PC-9 (cell line): ENCODE results near the gene RCC2. TPM values are rescaled to one million over a fixed set of nuclear protein-coding genes. Genes with fewer than 3 reads are reported as not detected.

Experiments used
- BruUV-seq: library from RNA; stranded (reverse); fragments of 400-500 nt; replicated peaks from 2 replicates; lab custom pipeline; 2021; lab: Mats Ljungman, UMichigan
- CTCF ChIA-PET: fragments of 300-600 bp; sonication (Branson Sonifier 250); formaldehyde crosslinking; loops from one replicate; lab custom pipeline; 2022; ENCODE audit warnings: antibody characterized with exemption; lab: Charles Lee
- POLR2A ChIA-PET: fragments of 300-600 bp; sonication (Branson Sonifier 250); formaldehyde crosslinking; loops from one replicate; lab custom pipeline; 2022; ENCODE audit warnings: antibody characterized with exemption; ENCODE audit not compliant: unreplicated experiment; lab: Charles Lee
- DNase-seq, 2 experiments: peaks; one replicate each; pipeline versions ENCODE4 v3.0.0 to v3.0.0-alpha.2; 2015 to 2022; ENCODE audit warnings: mixed read lengths in 1 of 2
- H2AFZ ChIP-seq: fragments of 200-600 bp; sonication (generic); 2 replicates; pipeline ENCODE4 v1.8.1; 2017; ENCODE audit warnings: antibody characterized with exemption
- H3F3A ChIP-seq: fragments of 200-600 bp; sonication (generic); 2 replicates; pipeline ENCODE4 v1.8.1; 2017; ENCODE audit warnings: antibody characterized with exemption, mild to moderate bottlenecking, low read depth; ENCODE audit not compliant: insufficient read depth
- H3K27ac ChIP-seq: fragments of 200-600 bp; sonication (generic); 2 replicates; pipeline ENCODE4 v1.6.1; 2016; ENCODE audit warnings: mixed run types
- H3K27me3 ChIP-seq: fragments of 200-600 bp; sonication (generic); 2 replicates; pipeline ENCODE4 v1.6.1; 2016; ENCODE audit warnings: low read depth, mixed run types; ENCODE audit not compliant: insufficient read depth
- H3K36me3 ChIP-seq: fragments of 200-600 bp; sonication (generic); 2 replicates; pipeline ENCODE4 v1.6.1; 2016; ENCODE audit warnings: low read depth, mixed run types
- H3K4me1 ChIP-seq: fragments of 200-600 bp; sonication (generic); replicated peaks from 2 replicates; pipeline ENCODE4 v1.6.1; 2016; ENCODE audit warnings: mixed run types; ENCODE audit not compliant: insufficient read depth
- H3K4me2 ChIP-seq: fragments of 200-600 bp; sonication (generic); 2 replicates; pipeline ENCODE4 v1.6.1; 2017; ENCODE audit warnings: mixed run types
- H3K4me3 ChIP-seq: fragments of 200-600 bp; sonication (generic); 2 replicates; pipeline ENCODE4 v1.6.1; 2016; ENCODE audit warnings: mixed run types
- H3K79me2 ChIP-seq: fragments of 200-600 bp; sonication (generic); 2 replicates; pipeline ENCODE4 v1.6.1; 2017; ENCODE audit warnings: low read depth, mixed run types
- H3K9me2 ChIP-seq: fragments of 200-600 bp; sonication (generic); 2 replicates; pipeline ENCODE4 v1.8.1; 2017; ENCODE audit warnings: mild to moderate bottlenecking; ENCODE audit not compliant: insufficient read depth
- H3K9me3 ChIP-seq: fragments of 200-600 bp; sonication (generic); 2 replicates; pipeline ENCODE4 v1.8.1; 2016; ENCODE audit warnings: low read depth; ENCODE audit not compliant: insufficient read depth
- H4K20me1 ChIP-seq: fragments of 200-600 bp; sonication (generic); 2 replicates; pipeline ENCODE4 v1.8.1; 2017; ENCODE audit not compliant: insufficient read depth
- EZH2 ChIP-seq: fragments of 200-600 bp; sonication (generic); IDR thresholded peaks from 2 replicates; pipeline ENCODE4 v1.8.0; 2017; ENCODE audit warnings: antibody characterized with exemption, low read depth
- intact Hi-C: fragments of 100-400 bp; cut with micrococcal nuclease; formaldehyde crosslinking; loops from one replicate; pipeline ENCODE4 v1.10.0; 2022; ENCODE audit not compliant: unreplicated experiment
- total RNA-seq: library from RNA; stranded (reverse); gene quantifications from 2 replicates; pipeline ENCODE4 v1.2.3, GENCODE V29; 2021
- TF ChIP-seq, protein P1 (sequence below): fragments of 200-600 bp; sonication (generic); conservative IDR thresholded peaks from 2 replicates; pipeline ENCODE4 v1.6.1; 2017; ENCODE audit warnings: mixed run types, antibody characterized with exemption, mild to moderate bottlenecking, moderate library complexity

Gene RCC2
- total RNA-seq, 1 experiment from 2014 or later, result 170 TPM

DNA sequence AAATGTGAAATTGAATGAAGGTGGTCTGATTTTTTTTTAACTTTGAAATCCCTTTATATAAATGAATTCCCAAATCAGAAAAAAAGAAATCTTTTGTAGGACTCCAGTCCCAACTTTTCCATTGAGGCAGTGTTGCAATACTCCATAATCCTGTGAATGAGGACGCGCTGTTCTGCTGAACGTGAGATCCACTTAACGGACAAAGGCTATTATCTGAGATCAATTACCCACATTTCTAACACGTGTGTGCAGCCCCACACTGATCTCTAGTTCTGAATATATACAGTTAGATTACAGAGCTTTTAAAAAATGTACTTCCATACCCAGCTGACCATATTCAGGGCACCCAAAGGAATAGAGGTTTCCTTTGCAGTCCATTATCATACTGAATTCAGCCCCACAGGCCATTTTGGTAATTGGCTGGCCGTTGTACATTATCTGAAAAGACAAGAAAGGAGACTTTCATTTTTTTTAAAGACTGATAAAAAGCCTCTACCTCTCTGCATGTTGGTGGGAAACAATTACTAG lies 19.0 kb downstream of the RCC2 start:
- DNase-seq, result no peak
- Histone ChIP-seq H3K79me2 (no peaks in the 10 kb centered on the region), H3K4me3 (no peak overlapping the region), H3K27me3 (no peaks in the 10 kb centered on the region), H3K4me2 (no peak overlapping the region), H3K4me1 (no peaks in the 10 kb centered on the region), H3K9me2 (no peaks in the 10 kb centered on the region), H4K20me1 (peaks cover 13% of the 10 kb centered on the region), H3K27ac (no peak overlapping the region), H3K36me3 (peaks cover 10% of the 10 kb centered on the region), H3F3A (0 out of 2 replicates have a peak, but pooled peaks cover 10% of the 10 kb centered on the region), H2AFZ (no peak overlapping the region), H3K9me3 (no peaks in the 10 kb centered on the region)
- BruUV-seq, result no TSS peak
- CTCF ChIA-PET, result interaction anchor here (0.5 kb wide), 1 partner anchor 412 kb away, joined by 4 read pairs; no protein-coding TSS in a partner anchor
- TF ChIP-seq EZH2, result no peak
- TF ChIP-seq, protein P1, sequence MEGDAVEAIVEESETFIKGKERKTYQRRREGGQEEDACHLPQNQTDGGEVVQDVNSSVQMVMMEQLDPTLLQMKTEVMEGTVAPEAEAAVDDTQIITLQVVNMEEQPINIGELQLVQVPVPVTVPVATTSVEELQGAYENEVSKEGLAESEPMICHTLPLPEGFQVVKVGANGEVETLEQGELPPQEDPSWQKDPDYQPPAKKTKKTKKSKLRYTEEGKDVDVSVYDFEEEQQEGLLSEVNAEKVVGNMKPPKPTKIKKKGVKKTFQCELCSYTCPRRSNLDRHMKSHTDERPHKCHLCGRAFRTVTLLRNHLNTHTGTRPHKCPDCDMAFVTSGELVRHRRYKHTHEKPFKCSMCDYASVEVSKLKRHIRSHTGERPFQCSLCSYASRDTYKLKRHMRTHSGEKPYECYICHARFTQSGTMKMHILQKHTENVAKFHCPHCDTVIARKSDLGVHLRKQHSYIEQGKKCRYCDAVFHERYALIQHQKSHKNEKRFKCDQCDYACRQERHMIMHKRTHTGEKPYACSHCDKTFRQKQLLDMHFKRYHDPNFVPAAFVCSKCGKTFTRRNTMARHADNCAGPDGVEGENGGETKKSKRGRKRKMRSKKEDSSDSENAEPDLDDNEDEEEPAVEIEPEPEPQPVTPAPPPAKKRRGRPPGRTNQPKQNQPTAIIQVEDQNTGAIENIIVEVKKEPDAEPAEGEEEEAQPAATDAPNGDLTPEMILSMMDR, result no peak
- POLR2A ChIA-PET, result no interaction called here
- intact Hi-C loops, result no loop called here

DNA sequence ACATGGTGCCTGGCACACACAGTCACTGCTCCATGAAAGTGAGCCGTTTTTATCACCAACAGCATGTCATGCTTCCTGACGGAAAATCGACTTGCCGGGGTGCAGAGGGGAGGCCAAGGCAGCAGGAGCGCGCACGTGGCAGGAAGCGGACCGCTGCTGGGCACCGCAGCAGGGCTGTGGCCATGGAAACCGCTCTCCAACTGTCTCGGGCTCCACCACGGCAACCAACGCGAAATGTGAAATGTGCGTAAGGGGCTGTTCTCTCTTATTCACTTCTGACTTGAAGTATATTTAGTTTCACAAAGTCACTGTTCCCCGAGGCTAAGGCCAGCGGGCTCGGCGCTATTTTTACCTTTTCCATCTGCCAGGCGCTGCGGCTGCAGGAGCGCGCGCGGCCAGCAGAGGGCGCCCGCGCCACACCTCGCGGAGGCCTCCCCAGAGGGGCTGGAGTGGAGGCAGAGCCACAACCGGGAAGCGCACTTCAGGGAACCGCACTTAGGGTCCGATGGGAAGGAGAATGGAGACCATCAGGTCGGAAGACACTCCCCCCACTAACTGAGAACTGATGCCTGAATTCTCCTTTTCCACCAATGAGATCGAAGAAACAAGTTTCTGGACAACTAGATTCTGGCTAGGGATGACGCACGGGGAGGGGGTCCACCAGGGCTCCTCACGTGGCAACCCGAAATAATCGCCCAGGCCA lies 19.7 kb downstream of the RCC2 start:
- Histone ChIP-seq H3K79me2 (no peaks in the 10 kb centered on the region), H3K9me3 (no peaks in the 10 kb centered on the region), H3K27me3 (no peaks in the 10 kb centered on the region), H2AFZ (no peak overlapping the region), H4K20me1 (peaks cover 11% of the 10 kb centered on the region; the same call in 1 of the 2 replicates), H3K9me2 (no peaks in the 10 kb centered on the region), H3K4me2 (no peak overlapping the region), H3K4me3 (no peak overlapping the region), H3K27ac (no peak overlapping the region), H3K4me1 (no peaks in the 10 kb centered on the region), H3K36me3 (peaks cover 14% of the 10 kb centered on the region), H3F3A (peaks cover 10% of the 10 kb centered on the region; the same call in 1 of the 2 replicates)
- no peak for DNase-seq
- ChIA-PET CTCF (no interaction called here), POLR2A (no interaction called here)
- TF ChIP-seq EZH2, result no peak
- TF ChIP-seq, protein P1, result peak; percentile 70
- BruUV-seq, result no TSS peak
- intact Hi-C loops, result no loop called here

DNA sequence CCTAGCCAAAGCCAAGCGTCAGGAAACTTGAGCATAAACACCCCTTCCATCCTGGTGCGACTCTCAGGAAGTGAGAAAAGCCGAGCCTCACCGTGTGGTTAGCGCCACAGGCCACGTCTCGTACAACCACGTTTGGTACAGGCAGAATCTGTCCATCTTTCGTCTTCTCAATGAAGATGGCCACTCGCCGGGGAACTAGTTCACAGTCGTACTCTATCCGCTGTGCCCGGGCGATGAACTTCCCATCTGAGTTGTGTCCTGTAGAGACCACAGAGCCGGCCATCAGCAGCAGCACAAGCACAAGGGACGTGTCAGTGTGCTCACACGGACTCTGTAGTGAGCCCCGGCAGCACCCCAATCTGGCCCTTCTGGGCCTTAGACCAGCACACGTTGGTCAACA lies 23.1 kb downstream of the RCC2 start:
- Histone ChIP-seq H3K4me3 (no peak overlapping the region), H3F3A (peaks cover 20% of the 10 kb centered on the region; the same call in 1 of the 2 replicates), H3K36me3 (peaks cover 20% of the 10 kb centered on the region), H4K20me1 (no peaks in the 10 kb centered on the region), H3K4me1 (no peaks in the 10 kb centered on the region; the same call in 1 of the 2 replicates), H3K9me2 (no peaks in the 10 kb centered on the region), H2AFZ (no peak overlapping the region), H3K79me2 (no peaks in the 10 kb centered on the region), H3K27me3 (no peaks in the 10 kb centered on the region), H3K9me3 (no peaks in the 10 kb centered on the region), H3K4me2 (no peak overlapping the region), H3K27ac (no peak overlapping the region)
- BruUV-seq, result no TSS peak
- TF ChIP-seq, protein P1, result no peak
- no peak for TF ChIP-seq EZH2
- DNase-seq, result no peak
- intact Hi-C loops, result no loop called here
- CTCF ChIA-PET, result no interaction called here
- POLR2A ChIA-PET, result no interaction called here
